ENCODE measurements around the gene CYGB. TPM values are rescaled to one million over a fixed set of nuclear protein-coding genes. Genes with fewer than 3 reads are reported as not detected.
"Not testable (repeated sequence)": the region's sequence is repeated elsewhere in the genome, so short reads cannot be mapped to it uniquely, and the experiment has no call there.

Gene CYGB
- total RNA-seq, 4 donors from 2014 or later = 2.8 to 18.2 (median 10.4) TPM

- Histone ChIP-seq H3K9me3 (no peaks in the 10 kb centered on the region), H3K36me3 (no peaks in the 10 kb centered on the region), H3K4me1 (peaks cover 21% of the 10 kb centered on the region), H3K4me3 (no peak overlapping the region), H3K27me3 (no peaks in the 10 kb centered on the region), H3K27ac (no peak overlapping the region)
- DNase-seq (ENCODE audit: low spot score in 2 of 2) = no peak
- 81% methylated on average over 6 of the region's 7 CpGs for WGBS
- no peak for TF ChIP-seq EP300 (IDR thresholded peaks at IDR 0.05)
- no peak for TF ChIP-seq CTCF (IDR thresholded peaks at IDR 0.05)
- no peak for TF ChIP-seq POLR2A (IDR thresholded peaks at IDR 0.05)
- TF ChIP-seq POLR2AphosphoS5 (IDR thresholded peaks at IDR 0.05) = no peak
These were observed 16.2 kb downstream of the CYGB start for GRCh38 chr17:76521262-76521661.

GRCh38 chr17:76519048-76519966 lies 18.2 kb downstream of the CYGB start:
- no peaks in the 10 kb centered on the region for H3K36me3 ChIP-seq
- H3K4me3 ChIP-seq = no peak overlapping the region
- no peak for DNase-seq (ENCODE audit: low spot score in 2 of 2)
- TF ChIP-seq POLR2AphosphoS5 (IDR thresholded peaks at IDR 0.05) (no peak), CTCF (IDR thresholded peaks at IDR 0.05) (no peak)
- H3K27ac ChIP-seq = no peak overlapping the region
- WGBS = 83% methylated on average over 14 of the region's 15 CpGs
- peaks cover 21% of the 10 kb centered on the region for H3K4me1 ChIP-seq
- no peaks in the 10 kb centered on the region for H3K9me3 ChIP-seq
- no peaks in the 10 kb centered on the region for H3K27me3 ChIP-seq

GRCh38 chr17:76517638-76518038 lies 19.9 kb downstream of the CYGB start:
- Histone ChIP-seq H3K27ac (no peak overlapping the region), H3K9me3 (no peaks in the 10 kb centered on the region), H3K27me3 (no peaks in the 10 kb centered on the region), H3K4me1 (peaks cover 16% of the 10 kb centered on the region), H3K36me3 (no peaks in the 10 kb centered on the region), H3K4me3 (no peak overlapping the region)
- WGBS = 98% methylated on average over 8 of the region's 11 CpGs
- TF ChIP-seq POLR2AphosphoS5 (IDR thresholded peaks at IDR 0.05) = no peak
- TF ChIP-seq EP300 (IDR thresholded peaks at IDR 0.05) = no peak
- no peak for TF ChIP-seq POLR2A (IDR thresholded peaks at IDR 0.05)
- TF ChIP-seq CTCF (IDR thresholded peaks at IDR 0.05) = no peak
- DNase-seq (ENCODE audit: low spot score in 2 of 2) = no peak

- H3K9me3 ChIP-seq = no peaks in the 10 kb centered on the region
- peak overlapping the region; percentile 16 for H3K4me3 ChIP-seq
- H3K27me3 ChIP-seq = no peaks in the 10 kb centered on the region
- 16% methylated on average over 17 of the region's 22 CpGs for WGBS
- H3K36me3 ChIP-seq = no peaks in the 10 kb centered on the region
- TF ChIP-seq EP300 (IDR thresholded peaks at IDR 0.05) (no peak), POLR2AphosphoS5 (IDR thresholded peaks at IDR 0.05) (peak in 2 of 3 donors; percentile 49 to 80), POLR2A (IDR thresholded peaks at IDR 0.05) (peak in 1 of 2 donors; percentile 25), CTCF (IDR thresholded peaks at IDR 0.05) (no peak)
- H3K27ac ChIP-seq = peak overlapping the region; percentile 74
- peak; percentile 93 for DNase-seq (ENCODE audit: low spot score in 2 of 2)
- peaks cover 23% of the 10 kb centered on the region for H3K4me1 ChIP-seq
These were observed 22.1 kb downstream of the CYGB start for GRCh38 chr17:76515274-76515949.

GRCh38 chr17:76514355-76514754 lies 23.2 kb downstream of the CYGB start:
- H3K9me3 ChIP-seq; H3K4me3 ChIP-seq; H3K27ac ChIP-seq; H3K27me3 ChIP-seq; DNase-seq (ENCODE audit: low spot score in 2 of 2); H3K36me3 ChIP-seq: not testable (repeated sequence)
- H3K4me1 ChIP-seq = peaks cover 23% of the 10 kb centered on the region
- WGBS = 86% methylated on average over 6 of the region's 6 CpGs
